H1 (cell line): Measurements from ENCODE around the gene BTBD9. TPM values are rescaled to one million over a fixed set of nuclear protein-coding genes. Genes with fewer than 3 reads are reported as not detected.

Experiments
- CTCF ChIA-PET: fragments of 300-600 bp; sonication (Branson Sonifier 250); formaldehyde crosslinking; loops from one replicate; lab custom pipeline; 2021; ENCODE audit not compliant: partially characterized antibody; lab: Charles Lee
- POLR2A ChIA-PET: fragments of 300-600 bp; sonication (Branson Sonifier 250); formaldehyde crosslinking; loops from one replicate; lab custom pipeline; 2021; ENCODE audit warnings: inconsistent platforms; ENCODE audit not compliant: partially characterized antibody; lab: Charles Lee
- DNase-seq, 2 experiments: peaks; one replicate each; pipeline versions ENCODE4 v3.0.0 to v3.0.0-alpha.2; 2010 to 2022; ENCODE audit warnings: low spot score in 2 of 2, low read depth in 1 of 2, mixed read lengths in 1 of 2
- FAIRE-seq: peaks from 2 replicates; lab custom pipeline; 2011; peaks lifted over from hg19 to GRCh38; lab: Jason Lieb, UNC
- H2AFZ ChIP-seq: 2 replicates; pipeline ENCODE4 v1.8.1; 2012; ENCODE audit warnings: low read length, inconsistent platforms
- H2AK5ac ChIP-seq: 2 replicates; pipeline ENCODE4 v1.6.1; 2013; ENCODE audit warnings: low read depth, low read length
- H2BK120ac ChIP-seq: replicated peaks from 2 replicates; pipeline ENCODE3; 2013; ENCODE audit warnings: low read depth, low read length, inconsistent platforms
- H2BK12ac ChIP-seq: 2 replicates; pipeline ENCODE4 v1.6.1; 2013; ENCODE audit warnings: low read depth, low read length
- H2BK15ac ChIP-seq: 2 replicates; pipeline ENCODE4 v1.6.1; 2013; ENCODE audit warnings: low read length
- H2BK20ac ChIP-seq: 2 replicates; pipeline ENCODE4 v1.6.1; 2013; ENCODE audit warnings: low read length
- H2BK5ac ChIP-seq: 2 replicates; pipeline ENCODE4 v1.6.1; 2013; ENCODE audit warnings: low read depth, low read length
- H3K14ac ChIP-seq: 2 replicates; pipeline ENCODE4 v1.6.1; 2013; ENCODE audit warnings: inconsistent platforms; ENCODE audit not compliant: insufficient read length
- H3K18ac ChIP-seq: 2 replicates; pipeline ENCODE4 v1.6.1; 2013; ENCODE audit warnings: low read length; ENCODE audit errors: extremely low read depth
- H3K23ac ChIP-seq: 2 replicates; pipeline ENCODE4 v1.6.1; 2013; ENCODE audit warnings: inconsistent platforms; ENCODE audit not compliant: insufficient read length
- H3K23me2 ChIP-seq: 2 replicates; pipeline ENCODE4 v1.6.1; 2013; ENCODE audit warnings: low read depth, low read length
- H3K27ac ChIP-seq: 2 replicates; pipeline ENCODE4 v1.6.1; 2011; ENCODE audit warnings: low read depth, low read length, inconsistent platforms
- H3K27me3 ChIP-seq, 4 experiments: replicated peaks in 1 of 4; 1 replicate in 1 of 4; 2 replicates in 3 of 4; pipeline versions ENCODE4 v1.6.1 to v1.8.1; 2011 to 2013; ENCODE audit warnings: low read length in 3 of 4, mild to moderate bottlenecking in 3 of 4, inconsistent platforms in 2 of 4, mixed read lengths in 2 of 4, moderate library complexity in 1 of 4; ENCODE audit not compliant: control insufficient read depth in 3 of 4, insufficient read depth in 3 of 4; ENCODE audit errors: extremely low read depth in 1 of 4
- H3K36me3 ChIP-seq, 4 experiments: 2 replicates each; pipeline versions ENCODE4 v1.6.1 to v1.8.1; 2011 to 2013; ENCODE audit warnings: mild to moderate bottlenecking in 4 of 4, low read length in 3 of 4, moderate library complexity in 2 of 4, control low read depth in 1 of 4, inconsistent platforms in 1 of 4; ENCODE audit not compliant: insufficient read depth in 4 of 4, control insufficient read depth in 2 of 4
- H3K4ac ChIP-seq: replicated peaks from 2 replicates; pipeline ENCODE3; 2013; ENCODE audit warnings: low read length, low read depth, mixed read lengths, inconsistent platforms; ENCODE audit not compliant: insufficient read length
- H3K4me1 ChIP-seq, 4 experiments: replicated peaks in 1 of 4; 1 replicate in 1 of 4; 2 replicates in 3 of 4; pipeline versions ENCODE4 v1.6.1 to v1.8.1; 2011 to 2013; ENCODE audit warnings: low read length in 3 of 4, inconsistent platforms in 2 of 4, mixed read lengths in 1 of 4; ENCODE audit not compliant: insufficient read depth in 4 of 4, control insufficient read depth in 3 of 4
- H3K4me2 ChIP-seq, 2 experiments: 2 replicates each; pipeline versions ENCODE4 v1.6.1 to v1.8.1; 2011 to 2013; ENCODE audit warnings: low read depth in 2 of 2, low read length in 2 of 2, control low read depth in 1 of 2, inconsistent platforms in 1 of 2, mild to moderate bottlenecking in 1 of 2; ENCODE audit not compliant: insufficient read depth in 1 of 2
- H3K4me3 ChIP-seq, 4 experiments: fragments of 200-600, 300-600 bp in 1 of 4; sonication (generic), shearing (Covaris generic), sonication (Bioruptor Twin) in 1 of 4; 2 replicates each; pipeline versions ENCODE4 v1.5.1 to v1.8.1; 2011 to 2016; ENCODE audit warnings: low read length in 4 of 4, low read depth in 3 of 4, control low read depth in 2 of 4, inconsistent platforms in 2 of 4, mild to moderate bottlenecking in 2 of 4, mixed read lengths in 1 of 4, moderate library complexity in 1 of 4; ENCODE audit not compliant: insufficient read depth in 2 of 4; ENCODE audit errors: extremely low read depth in 1 of 4
- H3K56ac ChIP-seq: replicated peaks from 2 replicates; pipeline ENCODE3; 2013; ENCODE audit warnings: low read depth, mild to moderate bottlenecking, mixed read lengths, low read length, inconsistent platforms; ENCODE audit not compliant: insufficient read length
- H3K79me1 ChIP-seq: 2 replicates; pipeline ENCODE4 v1.6.1; 2013; ENCODE audit warnings: low read depth, low read length, control low read depth
- H3K79me2 ChIP-seq, 2 experiments: 2 replicates each; pipeline versions ENCODE4 v1.6.1 to v1.8.1; 2012 to 2013; ENCODE audit warnings: low read length in 2 of 2, mild to moderate bottlenecking in 2 of 2, inconsistent platforms in 1 of 2; ENCODE audit not compliant: insufficient read depth in 2 of 2, control insufficient read depth in 1 of 2
- H3K9ac ChIP-seq, 4 experiments: replicated peaks in 1 of 4; 1 replicate in 1 of 4; 2 replicates in 3 of 4; pipeline versions ENCODE4 v1.6.1 to v1.8.1; 2011 to 2013; ENCODE audit warnings: low read depth in 3 of 4, low read length in 3 of 4, control low read depth in 2 of 4, mild to moderate bottlenecking in 2 of 4, moderate library complexity in 2 of 4, inconsistent platforms in 1 of 4; ENCODE audit errors: extremely low read depth in 1 of 4
- H3K9me3 ChIP-seq, 2 experiments: 2 replicates each; pipeline versions ENCODE4 v1.6.1 to v1.8.1; 2012 to 2013; ENCODE audit warnings: mild to moderate bottlenecking in 2 of 2, moderate library complexity in 2 of 2, control low read depth in 1 of 2, inconsistent platforms in 1 of 2, low read depth in 1 of 2, low read length in 1 of 2, mixed read lengths in 1 of 2; ENCODE audit not compliant: insufficient read depth in 2 of 2
- H4K20me1 ChIP-seq, 2 experiments: replicated peaks in 1 of 2; 2 replicates each; pipeline versions ENCODE3 to v1.8.1; 2011 to 2013; ENCODE audit warnings: inconsistent platforms in 2 of 2, low read length in 2 of 2, mild to moderate bottlenecking in 1 of 2; ENCODE audit not compliant: insufficient read depth in 2 of 2, control insufficient read depth in 1 of 2
- H4K5ac ChIP-seq: 2 replicates; pipeline ENCODE4 v1.6.1; 2013; ENCODE audit warnings: low read length, low read depth, mixed read lengths, inconsistent platforms; ENCODE audit not compliant: insufficient read length
- H4K8ac ChIP-seq: 2 replicates; pipeline ENCODE4 v1.8.0; 2013; ENCODE audit warnings: mild to moderate bottlenecking, moderate library complexity, low read length, inconsistent platforms; ENCODE audit not compliant: insufficient read depth; ENCODE audit errors: extremely low read depth
- H4K91ac ChIP-seq: replicated peaks from 2 replicates; pipeline ENCODE3; 2013; ENCODE audit warnings: low read length, mixed read lengths, inconsistent platforms; ENCODE audit not compliant: insufficient read length
- ASH2L ChIP-seq: fragments of 200-600, 300-600 bp; sonication (generic); IDR thresholded peaks from one replicate; pipeline ENCODE4 v1.7.1; 2017; ENCODE audit warnings: low read length
- CREB1 ChIP-seq: IDR thresholded peaks from 2 replicates; pipeline ENCODE4 v1.6.1; 2012; ENCODE audit warnings: inconsistent platforms
- GABPA ChIP-seq: IDR thresholded peaks from 2 replicates; pipeline ENCODE4 v1.6.1; 2011; ENCODE audit warnings: mild to moderate bottlenecking, low read length, moderate library complexity, borderline replicate concordance; ENCODE audit not compliant: insufficient read depth
- NRF1 ChIP-seq: IDR thresholded peaks from 2 replicates; pipeline ENCODE4 v1.6.1; 2011; ENCODE audit warnings: mild to moderate bottlenecking, low read depth, low read length, improper control_type of control experiment
- PHF8 ChIP-seq: fragments of 200-600 bp; sonication (generic); conservative IDR thresholded peaks from 2 replicates; pipeline ENCODE4 v1.7.1; 2012; ENCODE audit warnings: low read depth, mild to moderate bottlenecking, inconsistent platforms, low read length, moderate library complexity
- POLR2A ChIP-seq, 2 experiments: IDR thresholded peaks; 1 replicate in 1 of 2; 2 replicates in 1 of 2; pipeline ENCODE4 v1.6.1; 2011; ENCODE audit warnings: low read depth in 2 of 2, low read length in 2 of 2, mild to moderate bottlenecking in 2 of 2; ENCODE audit errors: control extremely low read depth in 1 of 2
- RNF2 ChIP-seq: fragments of 200-900, 300-1000 bp; sonication (generic); IDR thresholded peaks from 2 replicates; pipeline ENCODE4 v1.7.1; 2016; ENCODE audit warnings: borderline replicate concordance, low read depth, mild to moderate bottlenecking, antibody characterized with exemption, low read length; ENCODE audit not compliant: poor library complexity, severe bottlenecking; ENCODE audit errors: missing control alignments
- RXRA ChIP-seq: IDR thresholded peaks from 2 replicates; pipeline ENCODE4 v1.6.1; 2011; ENCODE audit warnings: low read depth, mild to moderate bottlenecking, low read length, moderate library complexity; ENCODE audit not compliant: insufficient read depth
- TEAD4 ChIP-seq: IDR thresholded peaks from 2 replicates; pipeline ENCODE4 v1.6.1; 2012; ENCODE audit warnings: low read depth, low read length, inconsistent platforms, mixed read lengths
- WGBS, 2 experiments: shearing (Covaris generic) in 1 of 2; methylation state at CpG; one replicate each; pipeline versions ENCODE4 v1.1.6 to v1.1.7; 2013 to 2015; ENCODE audit warnings: low lambda C conversion rate in 2 of 2, mixed read lengths in 2 of 2, inconsistent platforms in 1 of 2, low coverage in 1 of 2, missing lambda C conversion rate in 1 of 2; ENCODE audit not compliant: insufficient replicate concordance in 2 of 2, insufficient coverage in 1 of 2, insufficient read length in 1 of 2; ENCODE audit errors: extremely low coverage in 1 of 2, missing lambda C conversion rate in 1 of 2; 5-methylcytosine and 5-hydroxymethylcytosine counted together
- long read RNA-seq, 2 experiments: library from RNA in 1 of 2; library from capped mRNA in 1 of 2; stranded (forward); transcript quantifications; one replicate each; pipeline ENCODE4 v2.0.0, GENCODE V29; 2021; ENCODE audit warnings: inconsistent platforms in 1 of 2
- polyA minus RNA-seq, 3 experiments: library from RNA; depleted of rRNA, polyadenylated mRNA; stranded (reverse); fragments of >200 nt; gene quantifications; 1 replicate in 2 of 3; 2 replicates in 1 of 3; pipeline ENCODE4 v1.2.3, GENCODE V29; 2011
- polyA plus RNA-seq, 7 experiments: library from polyadenylated mRNA; depleted of rRNA in 3 of 7; stranded (reverse) in 5 of 7; unstranded in 2 of 7; fragments of >200 nt in 5 of 7; fragments of 200-250 nt in 2 of 7; gene quantifications; 1 replicate in 5 of 7; 2 replicates in 1 of 7; 4 replicates in 1 of 7; pipeline versions ENCODE4 v1.2.1 to v1.2.3, GENCODE V29; 2011 to 2013; ENCODE audit warnings: missing spikeins in 2 of 7, mixed read lengths in 2 of 7
- total RNA-seq: library from RNA; stranded (reverse); fragmentation: NEBNext Ultra II Directional; extraction: Animal tissue kit (Norgen Biotek cat#: 25700); gene quantifications from 2 replicates; pipeline ENCODE4 v1.2.1, GENCODE V29; 2021

BTBD9 gene
- total RNA-seq (4.1 and 5.3 TPM in 2 replicates), polyA plus RNA-seq (2011; rRNA removed) (0.92 and 1.0 TPM in 2 replicates), polyA minus RNA-seq (2011; rRNA and poly(A)+ RNA removed) (14.9 and 16.3 TPM in 2 replicates)
- polyA plus RNA-seq (2011; cell fraction: cytosol; rRNA removed) = 0.97 TPM
- polyA plus RNA-seq (2011; cell fraction: nucleus; rRNA removed) = 1.6 TPM
- 1.4 to 2.2 TPM (median 1.7 TPM) in 4 replicates for polyA plus RNA-seq (2012, experiment 1 of 2)
- polyA plus RNA-seq (2012, experiment 2 of 2) = 0.41 TPM
- polyA plus RNA-seq (2013, experiment 1 of 2) = 0.83 TPM
- polyA plus RNA-seq (2013, experiment 2 of 2) = 0.81 TPM
- polyA minus RNA-seq (2011; cell fraction: cytosol; rRNA and poly(A)+ RNA removed) = 1.3 TPM
- polyA minus RNA-seq (2011; cell fraction: nucleus; rRNA and poly(A)+ RNA removed) = 39.9 TPM
- long read RNA-seq, experiment 1, partial matches to known transcripts = 0 of 2 reads
- long read RNA-seq, experiment 1, other reads (novel, unspliced or antisense) = 2 of 2 reads
- long read RNA-seq, experiment 2, partial matches to known transcripts = 0 of 2 reads
- long read RNA-seq, experiment 2, other reads (novel, unspliced or antisense) = 2 of 2 reads

- WGBS, 2 experiments = 1% methylated on average over 65 of the region's 82 CpGs; no CpG with 5 or more reads in 1 of the 2 experiments
- CTCF ChIA-PET = no interaction called here
- H4K5ac ChIP-seq = peak within 1 kb of the TSS; percentile 90
- TF ChIP-seq RXRA = no peak
- TF ChIP-seq CREB1 = peak; percentile 99
- TF ChIP-seq NRF1 = peak; percentile 27; the same call in 1 of the 2 replicates
- peak in 1 of 2 experiments; percentile 35; a peak in 1 of 3 replicates for TF ChIP-seq POLR2A (IDR thresholded peaks at IDR 0.05; ENCODE audit: control extremely low read depth in 1 of 2, low read depth in 2 of 2, low read length in 2 of 2)
- no peak for TF ChIP-seq RNF2
- no peak for TF ChIP-seq TEAD4
- TF ChIP-seq ASH2L = peak; percentile 97
- TF ChIP-seq GABPA = no peak
- peak; percentile 88 for TF ChIP-seq PHF8
These were observed at the start of gene BTBD9 for GRCh38 chr6:38639498-38640215. Gene BTBD9 (minus strand): TSS chr6:38639929.

More at GRCh38 chr6:38639498-38640215, at the start of gene BTBD9:
- Histone ChIP-seq H3K36me3 (no peaks in the 10 kb centered on the region), H3K14ac (no peak within 1 kb of the TSS), H3K79me1 (no peaks in the 10 kb centered on the region), H3K27ac (peak within 1 kb of the TSS; percentile 76), H3K4me2 (peak within 1 kb of the TSS; percentile 75 to 93), H2BK20ac (no peak within 1 kb of the TSS), H4K8ac (peak within 1 kb of the TSS; percentile 93), H3K4me1 (peaks cover 0 to 7% (median 5%) of the 10 kb centered on the region in 4 experiments; a peak in 5 of 7 replicates), H3K9ac (peak within 1 kb of the TSS; percentile 67 to 83 (median 76)), H4K20me1 (no peaks in the 10 kb centered on the region), H3K23ac (no peak within 1 kb of the TSS), H2AK5ac (no peak within 1 kb of the TSS), H2BK5ac (0 out of 2 replicates have a peak within 1 kb of the TSS, but pooled peaks have one; percentile 68), H2BK12ac (peak within 1 kb of the TSS; percentile 43; the same call in 1 of the 2 replicates), H3K4me3 (peak within 1 kb of the TSS; percentile 74 to 91 (median 82)), H3K56ac (no peak within 1 kb of the TSS), H3K79me2 (peaks cover 0 to 5% of the 10 kb centered on the region in 2 experiments; a peak in 2 of 4 replicates), H3K9me3 (no peaks in the 10 kb centered on the region), H2BK15ac (no peak within 1 kb of the TSS), H4K91ac (peak within 1 kb of the TSS; percentile 84), H3K23me2 (peaks cover 9% of the 10 kb centered on the region; the same call in 1 of the 2 replicates), H2BK120ac (no peak within 1 kb of the TSS), H2AFZ (peak within 1 kb of the TSS; percentile 89), H3K4ac (no peak within 1 kb of the TSS), H3K18ac (peak within 1 kb of the TSS; percentile 12; the same call in 1 of the 2 replicates), H3K27me3 (no peaks in the 10 kb centered on the region)
- POLR2A ChIA-PET = interaction anchor here (0.8 to 1.9 kb wide), 4 partner anchors 9 to 27 kb away, joined by 3 to 8 read pairs (median 4); no protein-coding TSS in a partner anchor
- peak; percentile 36 to 90 for DNase-seq
- FAIRE-seq = no peak
